K562 (cell line): ENCODE measurements around the gene PALLD. TPM values are rescaled to one million over a fixed set of nuclear protein-coding genes. Genes with fewer than 3 reads are reported as not detected.

Source experiments
- ATAC-seq: fragments of 200-7000 bp; cut with Tn5 transposase; 3 replicates; pipeline ENCODE4 v1.9.1; 2020; ENCODE audit warnings: moderate library complexity
- BruUV-seq: library from RNA; stranded (reverse); fragments of 400-500 nt; replicated peaks from 2 replicates; lab custom pipeline; 2021; lab: Mats Ljungman, UMichigan
- CTCF ChIA-PET: fragments of 300-600 bp; formaldehyde crosslinking; extraction: SDS; loops from one replicate; lab custom pipeline; 2021; ENCODE audit warnings: low intra/inter-chr PET ratio; lab: Yijun Ruan, JAX
- POLR2A ChIA-PET: fragments of 300-600, 350-650 bp; sonication (Branson Sonifier 250); formaldehyde crosslinking; extraction: SDS; loops from one replicate; lab custom pipeline; 2021; ENCODE audit warnings: antibody characterized with exemption, inconsistent platforms; lab: Yijun Ruan, JAX
- DNase-seq, 4 experiments: peaks; one replicate each; pipeline versions ENCODE4 v3.0.0 to v3.0.0-alpha.2; 2011 to 2018; ENCODE audit warnings: low spot score in 3 of 4, mixed read lengths in 3 of 4; ENCODE audit errors: extremely low read depth in 1 of 4
- FAIRE-seq: peaks from 2 replicates; lab custom pipeline; 2011; peaks lifted over from hg19 to GRCh38; lab: Jason Lieb, UNC
- H2AFZ ChIP-seq: 2 replicates; pipeline ENCODE4 v1.6.0; 2011; ENCODE audit warnings: low read depth, low read length, control low read depth, inconsistent platforms
- H3K27ac ChIP-seq: fragments of 200-600 bp; 3 replicates; pipeline ENCODE4 v1.8.0; 2011; ENCODE audit warnings: low read depth, mild to moderate bottlenecking, control low read depth, inconsistent platforms, low read length, moderate library complexity, mixed read lengths; ENCODE audit errors: extremely low read depth
- H3K27me3 ChIP-seq, 2 experiments: fragments of 300-600 bp in 1 of 2; 2 replicates in 1 of 2; 3 replicates in 1 of 2; pipeline versions ENCODE4 v1.6.0 to v1.8.0; 2011; ENCODE audit warnings: inconsistent platforms in 2 of 2, low read length in 2 of 2, mild to moderate bottlenecking in 1 of 2, mixed read lengths in 1 of 2, moderate library complexity in 1 of 2; ENCODE audit not compliant: control insufficient read depth in 2 of 2, insufficient read depth in 2 of 2
- H3K36me3 ChIP-seq: fragments of 300-600 bp; 3 replicates; pipeline ENCODE4 v1.8.0; 2011; ENCODE audit warnings: mild to moderate bottlenecking, low read length, inconsistent platforms; ENCODE audit not compliant: control insufficient read depth, insufficient read depth
- H3K4me1 ChIP-seq, 2 experiments: fragments of 200-600 bp in 1 of 2; replicated peaks in 1 of 2; 2 replicates in 1 of 2; 3 replicates in 1 of 2; pipeline versions ENCODE4 v1.5.1 to v1.8.0; 2011; ENCODE audit warnings: inconsistent platforms in 2 of 2, low read length in 2 of 2, mild to moderate bottlenecking in 1 of 2, mixed read lengths in 1 of 2, moderate library complexity in 1 of 2; ENCODE audit not compliant: control insufficient read depth in 2 of 2, insufficient read depth in 2 of 2
- H3K4me2 ChIP-seq: 2 replicates; pipeline ENCODE4 v1.6.1; 2011; ENCODE audit warnings: low read length, control low read depth, inconsistent platforms, mixed read lengths; ENCODE audit not compliant: insufficient read depth
- H3K4me3 ChIP-seq: fragments of 200-600 bp; sonication (generic), shearing (Covaris generic); 2 replicates; pipeline ENCODE4 v1.5.1; 2016; ENCODE audit warnings: control low read depth, inconsistent platforms
- H3K79me2 ChIP-seq: fragments of 200-600 bp; 3 replicates; pipeline ENCODE4 v1.8.0; 2011; ENCODE audit warnings: low read length, inconsistent platforms; ENCODE audit not compliant: control insufficient read depth, insufficient read depth
- H3K9ac ChIP-seq, 2 experiments: 2 replicates each; pipeline versions ENCODE4 v1.6.0 to v1.6.1; 2011; ENCODE audit warnings: low read depth in 2 of 2, low read length in 2 of 2, control low read depth in 1 of 2, inconsistent platforms in 1 of 2, mild to moderate bottlenecking in 1 of 2, mixed read lengths in 1 of 2; ENCODE audit not compliant: insufficient read depth in 1 of 2
- H3K9me1 ChIP-seq: one replicate; pipeline ENCODE4 v1.6.0; 2011; ENCODE audit warnings: inconsistent platforms, mild to moderate bottlenecking, low read length, moderate library complexity; ENCODE audit not compliant: control insufficient read depth, insufficient read depth
- H3K9me3 ChIP-seq: replicated peaks from 2 replicates; pipeline ENCODE4 v1.5.1; 2011; ENCODE audit warnings: low read depth, low read length, inconsistent platforms; ENCODE audit not compliant: control insufficient read depth, insufficient read depth
- H4K20me1 ChIP-seq: replicated peaks from 2 replicates; pipeline ENCODE4 v1.6.1; 2011; ENCODE audit warnings: low read length, inconsistent platforms, mixed read lengths; ENCODE audit not compliant: control insufficient read depth, insufficient read depth
- CHD4 ChIP-seq: fragments of 200-600 bp; sonication (generic); IDR thresholded peaks from 3 replicates; pipeline ENCODE4 v1.6.1; 2012; ENCODE audit warnings: low read depth, mild to moderate bottlenecking, mixed read lengths, low read length, inconsistent platforms; ENCODE audit not compliant: insufficient read depth, insufficient replicate concordance, poor library complexity, severe bottlenecking
- NCOA2 ChIP-seq, 2 experiments: fragments of 450-650 bp; IDR thresholded peaks; 2 replicates each; pipeline ENCODE4 v1.6.1; 2018; ENCODE audit warnings: mild to moderate bottlenecking in 2 of 2, moderate library complexity in 1 of 2; ENCODE audit not compliant: partially characterized antibody in 2 of 2
- NONO ChIP-seq, 2 experiments: fragments of 200-400 bp in 1 of 2; fragments of 450-650 bp in 1 of 2; formaldehyde crosslinking in 1 of 2; IDR thresholded peaks; 2 replicates each; pipeline ENCODE4 v1.6.1; 2017; ENCODE audit warnings: low read depth in 2 of 2, mild to moderate bottlenecking in 2 of 2, moderate library complexity in 2 of 2, low read length in 1 of 2
- RBM14 ChIP-seq: fragments of 200-400 bp; formaldehyde crosslinking; IDR thresholded peaks from 2 replicates; pipeline ENCODE4 v1.6.1; 2018; ENCODE audit warnings: low read depth, mild to moderate bottlenecking, low read length, moderate library complexity, borderline replicate concordance; ENCODE audit not compliant: insufficient read depth
- SRF ChIP-seq, 2 experiments: fragments of 250-450, 450-650 bp in 1 of 2; sonication (Bioruptor Pico) in 1 of 2; sonication (generic) in 1 of 2; formaldehyde crosslinking; IDR thresholded peaks; 2 replicates each; pipeline versions ENCODE4 v1.5.0 to v1.5.1; 2020 to 2022; ENCODE audit warnings: mild to moderate bottlenecking in 1 of 2, missing genetic modification reagents in 1 of 2
- TCF7L2 ChIP-seq: fragments of 150-350 bp; IDR thresholded peaks from 2 replicates; pipeline ENCODE4 v1.6.1; 2016; ENCODE audit warnings: low read depth, mild to moderate bottlenecking, low read length, moderate library complexity
- ZNF384 ChIP-seq: IDR thresholded peaks from 2 replicates; pipeline ENCODE4 v1.6.1; 2012; ENCODE audit warnings: low read depth, low read length, improper control_type of control experiment
- ZNF586 ChIP-seq: fragments of 450-650 bp; formaldehyde crosslinking; conservative IDR thresholded peaks from 2 replicates; pipeline ENCODE4 v1.4.0; 2020; ENCODE audit warnings: mild to moderate bottlenecking, moderate library complexity
- ZNF79 ChIP-seq: fragments of 250-450 bp; sonication (Bioruptor Pico); IDR thresholded peaks from 2 replicates; pipeline ENCODE4 v1.4.0; 2020; ENCODE audit warnings: low read depth, mild to moderate bottlenecking, moderate library complexity
- WGBS: fragments of 100-300 bp; shearing (Covaris generic); methylation state at CpG from one replicate; pipeline ENCODE4 v1.1.6; 2016; ENCODE audit warnings: low coverage, mixed read lengths; ENCODE audit not compliant: insufficient coverage; ENCODE audit errors: missing lambda C conversion rate; 5-methylcytosine and 5-hydroxymethylcytosine counted together
- in situ Hi-C: fragments of 300-500 bp; cut with MboI; formaldehyde crosslinking; loops from 4 replicates; pipeline ENCODE4 v1.15.0; 2018; ENCODE audit warnings: inconsistent platforms, mixed read lengths
- intact Hi-C: fragments of 100-400 bp; cut with micrococcal nuclease; formaldehyde crosslinking; loops from 2 replicates; pipeline ENCODE4 v1.14.2; 2022
- polyA plus RNA-seq, 8 experiments: library from polyadenylated mRNA; depleted of rRNA in 4 of 8; stranded (reverse) in 5 of 8; unstranded in 3 of 8; fragments of >200 nt; fragmentation: Nextera tagmentation in 2 of 8; fragmentation: Illumina TruSeq in 1 of 8; extraction: Ambion mirVana in 2 of 8; extraction: Trizol in 1 of 8; gene quantifications; 2 replicates each; pipeline versions ENCODE4 v1.2.1 to v1.2.3, GENCODE V29; 2011 to 2014; ENCODE audit warnings: inconsistent platforms in 1 of 8, missing spikeins in 1 of 8
- total RNA-seq, 7 experiments: library from RNA; depleted of rRNA in 6 of 7; stranded (reverse); fragments of >200 nt in 6 of 7; fragmentation: Illumina TruSeq in 2 of 7; extraction: Trizol in 2 of 7; gene quantifications; 2 replicates each; pipeline versions ENCODE4 v1.2.1 to v1.2.3, GENCODE V29; 2011 to 2021; ENCODE audit warnings: low replicate concordance in 1 of 7
- TF ChIP-seq, protein P1 (sequence below): fragments of 250-450 bp; sonication (Bioruptor Pico); IDR thresholded peaks from 2 replicates; pipeline ENCODE4 v1.4.0; 2020; ENCODE audit warnings: mild to moderate bottlenecking, moderate library complexity
- TF ChIP-seq, protein P2 (sequence below): fragments of 450-650 bp; IDR thresholded peaks from 2 replicates; pipeline ENCODE4 v1.6.1; 2018; ENCODE audit warnings: mild to moderate bottlenecking, low read depth; ENCODE audit not compliant: partially characterized antibody

The PALLD gene
- total and polyA plus RNA-seq, 9 of the 15 experiments (the other 6 are each of a cell fraction or from before 2014, with no cell fraction given): 0.01 to 0.35 (median 0.06) TPM; not detected in 3

DNA sequence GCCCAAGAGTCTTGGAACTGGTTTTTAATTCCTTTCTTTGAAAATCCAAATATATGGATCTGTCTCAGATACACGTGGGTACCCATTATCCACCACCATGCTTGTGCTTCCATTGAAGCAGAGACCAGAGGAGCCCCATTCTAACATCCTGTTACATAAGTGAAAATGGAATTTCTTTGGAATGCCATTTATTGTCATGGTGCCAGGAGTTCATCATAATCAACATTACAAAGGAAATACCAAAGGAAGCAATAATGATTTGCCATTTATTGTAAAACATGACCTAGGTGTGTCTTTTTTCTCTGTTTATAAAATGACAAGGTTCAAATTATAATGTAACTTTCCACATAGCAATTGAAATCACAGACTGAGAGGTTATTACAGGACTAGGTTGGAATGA, 61.7 kb downstream of the PALLD start:
- no peaks in the 10 kb centered on the region for H3K9me1 ChIP-seq
- no TSS peak for BruUV-seq
- DNase-seq: no peak
- TF ChIP-seq, protein P1, sequence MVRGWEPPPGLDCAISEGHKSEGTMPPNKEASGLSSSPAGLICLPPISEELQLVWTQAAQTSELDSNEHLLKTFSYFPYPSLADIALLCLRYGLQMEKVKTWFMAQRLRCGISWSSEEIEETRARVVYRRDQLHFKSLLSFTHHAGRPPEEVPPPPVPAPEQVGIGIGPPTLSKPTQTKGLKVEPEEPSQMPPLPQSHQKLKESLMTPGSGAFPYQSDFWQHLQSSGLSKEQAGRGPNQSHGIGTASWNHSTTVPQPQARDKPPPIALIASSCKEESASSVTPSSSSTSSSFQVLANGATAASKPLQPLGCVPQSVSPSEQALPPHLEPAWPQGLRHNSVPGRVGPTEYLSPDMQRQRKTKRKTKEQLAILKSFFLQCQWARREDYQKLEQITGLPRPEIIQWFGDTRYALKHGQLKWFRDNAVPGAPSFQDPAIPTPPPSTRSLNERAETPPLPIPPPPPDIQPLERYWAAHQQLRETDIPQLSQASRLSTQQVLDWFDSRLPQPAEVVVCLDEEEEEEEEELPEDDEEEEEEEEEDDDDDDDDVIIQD (CRISPR knock-in tag): no peak
- TF ChIP-seq TCF7L2 (no peak), ZNF79 (CRISPR knock-in tag) (no peak), NCOA2 (IDR thresholded peaks at IDR 0.05; ENCODE audit: partially characterized antibody in 2 of 2) (no peak), RBM14 (no peak), ZNF586 (no peak), CHD4 (no peak), SRF (CRISPR knock-in tag; IDR thresholded peaks at IDR 0.05) (no peak), ZNF384 (no peak), NONO (IDR thresholded peaks at IDR 0.05; ENCODE audit: low read depth in 2 of 2, low read length in 1 of 2) (no peak)
- TF ChIP-seq, protein P2, sequence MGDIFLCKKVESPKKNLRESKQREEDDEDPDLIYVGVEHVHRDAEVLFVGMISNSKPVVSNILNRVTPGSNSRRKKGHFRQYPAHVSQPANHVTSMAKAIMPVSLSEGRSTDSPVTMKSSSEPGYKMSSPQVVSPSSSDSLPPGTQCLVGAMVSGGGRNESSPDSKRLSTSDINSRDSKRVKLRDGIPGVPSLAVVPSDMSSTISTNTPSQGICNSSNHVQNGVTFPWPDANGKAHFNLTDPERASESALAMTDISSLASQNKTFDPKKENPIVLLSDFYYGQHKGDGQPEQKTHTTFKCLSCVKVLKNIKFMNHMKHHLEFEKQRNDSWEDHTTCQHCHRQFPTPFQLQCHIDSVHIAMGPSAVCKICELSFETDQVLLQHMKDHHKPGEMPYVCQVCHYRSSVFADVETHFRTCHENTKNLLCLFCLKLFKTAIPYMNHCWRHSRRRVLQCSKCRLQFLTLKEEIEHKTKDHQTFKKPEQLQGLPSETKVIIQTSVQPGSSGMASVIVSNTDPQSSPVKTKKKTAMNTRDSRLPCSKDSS: no peak
- no peaks in the 10 kb centered on the region for H4K20me1 ChIP-seq
- FAIRE-seq: no peak
- no peaks in the 10 kb centered on the region for H3K36me3 ChIP-seq
- 0% methylated on average over 1 of the region's 1 CpG for WGBS
- no peak overlapping the region for H3K27ac ChIP-seq
- H3K4me2 ChIP-seq: no peak overlapping the region
- H3K9ac ChIP-seq: no peak overlapping the region
- CTCF ChIA-PET: no interaction called here
- no peak overlapping the region for H2AFZ ChIP-seq
- H3K4me3 ChIP-seq: no peak overlapping the region
- in situ Hi-C loops (no loop called here), intact Hi-C loops (no loop called here)
- H3K4me1 ChIP-seq: no peaks in the 10 kb centered on the region
- POLR2A ChIA-PET: no interaction called here
- ATAC-seq: no peak
- H3K79me2 ChIP-seq: no peaks in the 10 kb centered on the region
- peaks cover 0 to 9% of the 10 kb centered on the region in 2 experiments; a peak in 2 of 5 replicates for H3K27me3 ChIP-seq
- no peaks in the 10 kb centered on the region for H3K9me3 ChIP-seq
